Motor neuron (in vitro differentiated cells): ENCODE results near the gene ETFA. TPM values are rescaled to one million over a fixed set of nuclear protein-coding genes. Genes with fewer than 3 reads are reported as not detected.

ENCODE experiments used
- ATAC-seq, 8 experiments: fragments of 200-7000 bp; cut with Tn5 transposase; replicated peaks in 6 of 8; 2 replicates each; pipeline ENCODE4 v1.8.0; 2021; ENCODE audit warnings: mild to moderate bottlenecking in 8 of 8, moderate library complexity in 8 of 8
- H3K27ac ChIP-seq, 2 donors: fragments of 250-450 bp; sonication (Bioruptor Pico); 2 replicates each; pipeline ENCODE4 v1.9.0; 2021; ENCODE audit warnings: antibody characterized with exemption in 2 of 2, mild to moderate bottlenecking in 2 of 2, moderate library complexity in 1 of 2
- H3K4me1 ChIP-seq, 2 donors: fragments of 250-450 bp; sonication (Bioruptor Pico); replicated peaks in 1 of 2; 2 replicates each; pipeline ENCODE4 v1.6.1; 2021; ENCODE audit warnings: antibody characterized with exemption in 2 of 2, mild to moderate bottlenecking in 2 of 2, moderate library complexity in 1 of 2
- H3K4me3 ChIP-seq, 5 donors: fragments of 250-450 bp; sonication (Bioruptor Pico); 2 replicates each; pipeline ENCODE4 v1.9.0; 2021; ENCODE audit warnings: antibody characterized with exemption in 5 of 5, mild to moderate bottlenecking in 5 of 5, moderate library complexity in 4 of 5
- WGBS, 10 experiments: fragments of 450-650 bp; shearing (Covaris generic); methylation state at CpG; one replicate each; pipeline ENCODE4 v1.0.0; 2022; 5-methylcytosine and 5-hydroxymethylcytosine counted together
- in situ Hi-C, 9 experiments: fragments of 400-800 bp; cut with MboI; loops; one replicate each; pipeline ENCODE4 v1.15.0; 2021; ENCODE audit warnings: low sequenced_read_pairs in 9 of 9, low pct_unique_long_range_greater_than_20kb in 2 of 9; ENCODE audit not compliant: unreplicated experiment in 9 of 9
- total RNA-seq, 8 experiments: library from RNA; unstranded; fragments of 300-600 nt; gene quantifications; 2 replicates each; pipeline versions ENCODE4 v1.2.3 to v1.2.4, GENCODE V29; 2022

ETFA gene
- total RNA-seq, 8 experiments from 2014 or later, result 53.2 to 195 (median 77.1) TPM

DNA sequence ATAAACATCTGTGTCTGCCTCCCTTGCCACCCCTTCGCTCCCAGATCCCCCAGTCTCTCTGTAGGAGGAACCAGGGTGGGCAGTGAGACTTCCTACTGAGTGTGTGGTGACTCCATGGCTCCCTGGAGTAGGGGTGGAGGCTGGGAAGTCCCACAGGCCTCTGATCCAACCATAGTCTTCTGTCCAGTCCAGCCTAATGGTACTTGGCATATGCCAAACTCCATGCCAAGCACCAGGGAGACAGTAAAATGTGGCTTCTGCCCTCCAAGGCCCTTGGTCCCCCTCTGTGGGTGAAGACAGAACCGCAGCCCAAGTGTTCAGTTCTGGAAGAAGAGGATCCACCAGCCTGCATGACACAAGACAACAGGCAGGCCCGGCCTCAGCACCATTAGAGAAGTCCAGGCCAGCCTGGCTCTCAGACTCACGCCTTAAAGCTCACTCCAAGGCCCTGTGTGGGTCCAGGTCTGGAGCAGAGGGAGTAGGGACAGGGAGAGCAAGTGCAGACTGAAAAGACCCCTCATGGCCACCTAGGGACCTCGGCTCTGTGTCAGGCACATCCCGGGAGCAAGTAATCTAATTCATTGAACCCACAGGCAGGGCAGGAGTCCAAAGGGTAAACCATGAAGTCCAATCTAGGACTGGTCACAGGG is 112.7 kb downstream of the ETFA start:
- in situ Hi-C loops, result loop anchor here in 2 of 9 experiments (25.0 kb wide), 1 partner anchor 664 kb away; no protein-coding TSS in a partner anchor
- peaks cover 16% of the 10 kb centered on the region in 2 donors for H3K4me1 ChIP-seq
- H3K27ac ChIP-seq, result no peak overlapping the region
- 66 to 100% (median 89%) methylated on average over 2 to 6 of the region's 6 CpGs; no CpG with 5 or more reads in 4 of the 10 experiments for WGBS, 10 experiments
- no peak overlapping the region for H3K4me3 ChIP-seq
- ATAC-seq, result no peak

- in situ Hi-C loops, result loop anchor here in 2 of 9 experiments (25.0 kb wide), 1 partner anchor 664 kb away; no protein-coding TSS in a partner anchor
- ATAC-seq, result no peak
- Histone ChIP-seq H3K4me3 (no peak overlapping the region), H3K4me1 (peaks cover 16% of the 10 kb centered on the region in 2 donors), H3K27ac (no peak overlapping the region)
- 0 to 100% (median 80%) methylated on average over 1 to 2 of the region's 8 CpGs; no CpG with 5 or more reads in 4 of the 10 experiments for WGBS, 10 experiments
Measured at GRCh38 chr15:76197703-76198455, 113.4 kb downstream of the ETFA start.

GRCh38 chr15:76196269-76197231 is 114.7 kb downstream of the ETFA start:
- in situ Hi-C loops, result loop anchor here in 2 of 9 experiments (25.0 kb wide), 1 partner anchor 666 kb away; no protein-coding TSS in a partner anchor
- peaks cover 16% of the 10 kb centered on the region in 2 donors for H3K4me1 ChIP-seq
- WGBS, 10 experiments, result 44 to 100% (median 80%) methylated on average over 1 to 15 of the region's 18 CpGs; no CpG with 5 or more reads in 2 of the 10 experiments
- no peak overlapping the region for H3K4me3 ChIP-seq
- peak; percentile 77 to 95 (median 90) for ATAC-seq
- peak overlapping the region in 1 of 2 donors; percentile 50 for H3K27ac ChIP-seq

GRCh38 chr15:76195506-76196268 is 115.6 kb downstream of the ETFA start:
- ATAC-seq, result peak in 3 of 8 experiments; percentile 2 to 5 (median 5)
- peak overlapping the region in 1 of 2 donors; percentile 50 for H3K27ac ChIP-seq
- WGBS, 10 experiments, result 84 to 92% (median 90%) methylated on average over 2 to 3 of the region's 7 CpGs; no CpG with 5 or more reads in 6 of the 10 experiments
- no peak overlapping the region for H3K4me3 ChIP-seq
- H3K4me1 ChIP-seq, result peaks cover 16 to 18% of the 10 kb centered on the region in 2 donors
- in situ Hi-C loops, result loop anchor here in 2 of 9 experiments (25.0 kb wide), 1 partner anchor 667 kb away; no protein-coding TSS in a partner anchor

DNA sequence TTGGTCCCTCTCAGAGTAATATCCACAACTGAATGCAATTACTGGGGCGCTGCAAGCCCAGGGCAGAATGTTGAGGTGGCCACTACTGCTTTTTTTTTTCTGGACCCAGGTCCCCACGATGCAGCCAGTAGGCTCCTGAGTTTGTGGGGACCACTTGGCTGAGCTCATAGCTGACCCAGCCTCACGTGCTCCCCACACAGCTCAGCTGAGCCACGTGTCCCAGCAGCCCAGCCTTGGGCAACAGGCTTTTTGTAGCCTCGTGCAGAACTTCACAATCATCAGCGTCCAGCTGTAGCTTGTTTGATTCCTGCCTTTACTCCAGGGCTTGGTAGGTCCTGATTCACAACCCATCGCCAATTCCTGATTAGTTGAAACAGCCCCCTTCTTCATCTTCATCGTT is 117.3 kb downstream of the ETFA start:
- WGBS, 10 experiments, result 57 to 82% (median 63%) methylated on average over 1 to 6 of the region's 8 CpGs; no CpG with 5 or more reads in 4 of the 10 experiments
- in situ Hi-C loops, result loop anchor here in 2 of 9 experiments (25.0 kb wide), 1 partner anchor 668 kb away; no protein-coding TSS in a partner anchor
- no peak for ATAC-seq
- no peak overlapping the region for H3K27ac ChIP-seq
- H3K4me1 ChIP-seq, result peaks cover 24 to 26% of the 10 kb centered on the region in 2 donors
- no peak overlapping the region for H3K4me3 ChIP-seq

GRCh38 chr15:76192715-76193114 is 118.6 kb downstream of the ETFA start:
- ATAC-seq, result no peak
- Histone ChIP-seq H3K4me3 (no peak overlapping the region), H3K4me1 (peaks cover 24 to 26% of the 10 kb centered on the region in 2 donors), H3K27ac (no peak overlapping the region)
- WGBS, 10 experiments, result 80 to 100% (median 92%) methylated on average over 1 to 3 of the region's 8 CpGs; no CpG with 5 or more reads in 6 of the 10 experiments
- in situ Hi-C loops, result loop anchor here in 2 of 9 experiments (25.0 kb wide), 1 partner anchor 670 kb away; no protein-coding TSS in a partner anchor

DNA sequence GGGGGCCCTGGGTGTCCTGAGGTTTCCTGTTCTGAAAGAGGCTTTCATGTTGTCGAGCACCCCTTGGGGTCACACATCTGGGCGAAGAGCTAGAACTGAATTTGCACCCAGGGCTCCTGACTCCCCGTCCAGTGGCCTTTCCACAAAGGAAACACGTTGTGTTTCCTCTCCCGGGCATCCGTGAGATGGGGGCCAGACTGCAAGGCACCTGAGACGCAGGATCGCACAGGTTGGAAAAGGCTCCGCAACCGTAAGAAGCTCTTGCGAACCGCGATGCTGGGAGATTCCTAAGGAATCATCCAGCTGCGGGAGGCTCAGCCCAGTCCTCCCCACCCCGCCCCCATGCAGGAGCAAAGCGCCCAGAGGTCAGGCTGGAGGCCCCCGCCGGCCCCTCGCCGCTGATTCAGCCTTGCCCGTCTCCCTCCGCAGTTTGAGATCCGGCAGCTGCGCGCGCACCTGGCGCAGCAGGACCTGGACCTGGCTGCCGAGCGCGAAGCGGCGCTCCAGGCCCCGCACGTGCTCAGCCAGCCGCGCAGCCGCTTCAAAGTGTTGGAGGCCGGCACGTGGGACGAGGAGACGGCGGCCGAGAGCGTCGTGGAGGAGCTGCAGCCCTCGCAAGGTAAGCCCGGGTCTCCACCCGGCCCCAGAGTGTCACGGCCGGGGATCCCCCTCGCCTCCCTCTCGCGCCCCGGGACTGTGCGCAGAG is 119.6 kb downstream of the ETFA start:
- ATAC-seq, result no peak
- no peak overlapping the region for H3K27ac ChIP-seq
- 63 to 100% methylated on average over 2 to 8 of the region's 55 CpGs; no CpG with 5 or more reads in 8 of the 10 experiments for whole genome bisulfite sequencing, 10 experiments
- H3K4me1 ChIP-seq, result peaks cover 23 to 32% of the 10 kb centered on the region in 2 donors
- no peak overlapping the region for H3K4me3 ChIP-seq
- in situ Hi-C loops, result loop anchor here in 2 of 9 experiments (25.0 kb wide), 1 partner anchor 671 kb away; no protein-coding TSS in a partner anchor

DNA sequence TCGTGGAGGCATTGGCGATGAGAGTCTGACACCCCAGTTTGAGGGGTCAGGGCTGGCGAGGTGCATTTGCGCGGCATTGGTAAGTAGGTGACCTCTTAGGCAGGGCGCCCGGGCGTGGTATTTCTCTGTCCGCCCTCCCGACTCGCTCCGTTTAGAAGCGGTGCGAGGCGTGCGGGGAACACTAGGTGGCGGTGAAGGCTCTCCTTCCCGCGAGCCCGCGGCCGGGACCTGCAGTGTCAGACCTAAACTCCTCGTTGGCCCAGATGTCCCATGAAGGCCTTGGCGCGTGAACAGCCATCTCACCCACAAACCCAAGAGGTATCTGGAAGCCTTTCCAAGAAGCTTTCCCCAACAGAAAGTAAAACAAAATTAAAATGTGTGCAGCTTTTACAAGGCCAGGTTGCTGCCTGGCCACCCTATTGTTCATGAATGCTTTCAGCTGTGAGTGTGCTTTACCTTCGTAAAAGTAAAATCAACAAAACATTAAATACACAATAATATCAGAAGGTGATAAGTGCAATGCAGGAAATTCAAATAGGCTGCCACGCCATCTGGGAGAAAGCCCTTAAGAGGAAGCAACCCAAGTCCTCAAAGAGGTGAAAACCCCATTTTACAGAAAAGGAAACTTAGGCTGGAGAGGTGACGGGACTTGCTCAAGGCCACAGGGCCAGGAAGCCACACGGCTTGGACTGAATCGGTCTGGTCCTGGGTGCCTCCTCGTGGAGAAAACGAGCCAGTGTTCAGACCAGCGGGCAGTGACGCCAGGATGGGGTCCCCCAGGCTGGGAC is 120.3 kb downstream of the ETFA start:
- no peak overlapping the region for H3K27ac ChIP-seq
- peaks cover 16 to 24% of the 10 kb centered on the region in 2 donors for H3K4me1 ChIP-seq
- in situ Hi-C loops, result loop anchor here in 2 of 9 experiments (25.0 kb wide), 1 partner anchor 671 kb away; no protein-coding TSS in a partner anchor
- WGBS, 10 experiments, result 29 to 100% (median 48%) methylated on average over 2 to 17 of the region's 34 CpGs; no CpG with 5 or more reads in 1 of the 10 experiments
- peak; percentile 86 to 96 (median 94) for ATAC-seq
- H3K4me3 ChIP-seq, result peak overlapping the region in 1 of 5 donors; percentile 9

GRCh38 chr15:76190070-76190564 is 121.2 kb downstream of the ETFA start:
- H3K27ac ChIP-seq, result no peak overlapping the region
- no peak overlapping the region for H3K4me3 ChIP-seq
- in situ Hi-C loops, result loop anchor here in 2 of 9 experiments (25.0 kb wide), 1 partner anchor 672 kb away; no protein-coding TSS in a partner anchor
- H3K4me1 ChIP-seq, result peaks cover 12 to 19% of the 10 kb centered on the region in 2 donors
- WGBS, 10 experiments, result 20 to 61% (median 51%) methylated on average over 1 to 5 of the region's 12 CpGs; no CpG with 5 or more reads in 5 of the 10 experiments
- ATAC-seq, result peak in 6 of 8 experiments; percentile 5 to 45 (median 34)

DNA sequence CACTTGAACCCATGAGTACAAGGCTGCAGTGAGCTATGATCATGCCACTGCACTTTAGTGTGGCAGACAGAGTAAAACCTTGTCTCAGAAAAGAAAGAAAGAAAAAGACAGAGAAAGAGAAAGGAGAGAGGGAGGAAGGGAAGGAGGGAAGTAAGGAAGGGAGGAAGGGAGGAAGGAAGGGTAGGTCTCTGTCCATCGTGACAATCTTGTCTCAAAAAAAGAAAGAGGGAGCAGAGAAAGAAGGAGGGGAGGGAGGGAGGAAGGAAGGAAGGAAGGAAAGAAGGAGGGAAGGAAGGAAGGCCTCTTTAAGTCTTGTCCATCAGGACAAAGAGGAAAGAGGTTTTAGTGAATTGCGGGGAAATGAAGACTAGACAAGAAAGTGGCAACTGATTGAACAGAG is 122.2 kb downstream of the ETFA start:
- H3K4me1 ChIP-seq, result peaks cover 20 to 23% of the 10 kb centered on the region in 2 donors
- in situ Hi-C loops, result loop anchor here in 2 of 9 experiments (25.0 kb wide), 1 partner anchor 673 kb away; no protein-coding TSS in a partner anchor
- H3K27ac ChIP-seq, result no peak overlapping the region
- WGBS, 10 experiments, result 63 to 86% (median 81%) methylated on average over 1 to 2 of the region's 2 CpGs; no CpG with 5 or more reads in 6 of the 10 experiments
- no peak overlapping the region for H3K4me3 ChIP-seq
- ATAC-seq, result no peak
